CD4-positive, alpha-beta T cell (primary cell): ENCODE measurements around the gene ANKK1. TPM values are rescaled to one million over a fixed set of nuclear protein-coding genes. Genes with fewer than 3 reads are reported as not detected.

ENCODE experiments used
- ATAC-seq: fragments of 200-7000 bp; cut with Tn5 transposase; one replicate; pipeline ENCODE4 v1.10.0; 2022; ENCODE audit warnings: mild to moderate bottlenecking; ENCODE audit not compliant: poor library complexity
- CTCF ChIA-PET: fragments of 350-600 bp; sonication (Branson Sonifier 250); formaldehyde crosslinking; loops from one replicate; lab custom pipeline; 2021; ENCODE audit warnings: antibody characterized with exemption, inconsistent platforms; lab: Charles Lee
- POLR2A ChIA-PET: fragments of 350-600 bp; sonication (Branson Sonifier 250); formaldehyde crosslinking; loops from one replicate; lab custom pipeline; 2021; ENCODE audit warnings: antibody characterized with exemption, inconsistent platforms; lab: Charles Lee
- DNase-seq, 14 experiments: peaks; one replicate each; pipeline ENCODE4 v3.0.0-alpha.2; 2013 to 2020; ENCODE audit warnings: mixed read lengths in 2 of 14
- H3K27ac ChIP-seq, 2 donors: one replicate each; pipeline versions ENCODE4 v1.5.1 to v1.7.0; 2013; ENCODE audit warnings: low read length in 2 of 2, low read depth in 1 of 2, mild to moderate bottlenecking in 1 of 2
- H3K27me3 ChIP-seq, 2 experiments: 1 replicate in 1 of 2; 2 replicates in 1 of 2; pipeline versions ENCODE4 v1.6.1 to v1.7.0; 2013; ENCODE audit warnings: low read length in 2 of 2, control low read depth in 1 of 2, mild to moderate bottlenecking in 1 of 2, moderate library complexity in 1 of 2; ENCODE audit not compliant: insufficient read depth in 2 of 2, control insufficient read depth in 1 of 2
- H3K36me3 ChIP-seq: one replicate; pipeline ENCODE4 v1.6.1; 2013; ENCODE audit warnings: low read length, control low read depth; ENCODE audit not compliant: insufficient read depth
- H3K4me1 ChIP-seq: one replicate; pipeline ENCODE4 v1.6.1; 2013; ENCODE audit warnings: low read length, control low read depth; ENCODE audit not compliant: insufficient read depth
- H3K4me3 ChIP-seq: one replicate; pipeline ENCODE4 v1.5.1; 2013; ENCODE audit warnings: mild to moderate bottlenecking, low read length, moderate library complexity
- H3K9me3 ChIP-seq, 2 experiments: 1 replicate in 1 of 2; 2 replicates in 1 of 2; pipeline versions ENCODE4 v1.6.1 to v1.7.0; 2013; ENCODE audit warnings: low read length in 2 of 2, mild to moderate bottlenecking in 2 of 2, control low read depth in 1 of 2, moderate library complexity in 1 of 2; ENCODE audit not compliant: control insufficient read depth in 1 of 2, insufficient read depth in 1 of 2
- H3K27ac Mint-ChIP-seq: one replicate; pipeline ENCODE4 v1.8.0; 2020; ENCODE audit warnings: mixed read lengths
- H3K27me3 Mint-ChIP-seq: one replicate; pipeline ENCODE4 v1.8.0; 2021; ENCODE audit warnings: mixed read lengths
- H3K36me3 Mint-ChIP-seq: one replicate; pipeline ENCODE4 v1.8.0; 2021; ENCODE audit warnings: low read depth, mixed read lengths
- H3K4me1 Mint-ChIP-seq: one replicate; pipeline ENCODE4 v1.8.0; 2021; ENCODE audit warnings: low read depth, mixed read lengths
- H3K4me3 Mint-ChIP-seq: one replicate; pipeline ENCODE4 v1.8.0; 2020; ENCODE audit warnings: mild to moderate bottlenecking, mixed read lengths
- H3K9me3 Mint-ChIP-seq: one replicate; pipeline ENCODE4 v1.8.0; 2020; ENCODE audit warnings: mixed read lengths
- intact Hi-C, 2 experiments: fragments of 100-400 bp; cut with DNase I in 1 of 2; cut with micrococcal nuclease in 1 of 2; formaldehyde crosslinking; loops; one replicate each; pipeline versions ENCODE4 v1.15.1 to v1.9.0; 2023 to 2025; cut with DNase I, micrococcal nuclease
- total RNA-seq, 174 experiments: library from RNA in 2 of 174; stranded (reverse) in 2 of 174; gene quantifications; one replicate each; pipeline ENCODE4 v1.2.3 and lab custom pipeline; 2021 to 2026
- TF ChIP-seq, protein P1 (sequence below): fragments of 200-600 bp; IDR thresholded peaks from one replicate; pipeline ENCODE4 v1.8.0; 2022; ENCODE audit warnings: antibody characterized with exemption, mild to moderate bottlenecking

ANKK1 gene
- total RNA-seq, 2 experiments from 2014 or later = 1.2 to 1.6 TPM

DNA sequence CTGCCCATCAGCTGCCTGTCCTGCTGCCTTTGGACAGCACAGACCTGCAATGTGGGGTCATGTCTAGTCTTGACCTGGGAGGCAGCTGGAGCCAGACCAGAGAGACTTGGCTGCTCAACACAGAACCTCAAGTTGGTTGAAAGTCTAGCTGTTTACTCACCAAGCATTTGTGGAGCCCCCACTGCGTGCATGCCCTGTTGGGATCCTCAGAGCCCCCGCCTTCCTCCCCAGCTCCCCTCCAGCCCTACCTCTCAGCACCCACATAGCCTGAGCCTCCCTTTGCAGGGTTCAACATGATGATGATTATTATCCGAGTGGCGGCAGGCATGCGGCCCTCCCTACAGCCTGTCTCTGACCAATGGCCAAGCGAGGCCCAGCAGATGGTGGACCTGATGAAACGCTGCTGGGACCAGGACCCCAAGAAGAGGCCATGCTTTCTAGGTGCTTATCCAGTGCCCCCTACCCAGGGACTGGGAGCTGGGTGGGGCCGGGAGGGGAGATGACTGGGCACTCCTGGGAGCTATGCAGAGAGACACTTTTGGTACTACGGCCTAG lies 8.3 kb downstream of the ANKK1 start:
- no peak for ATAC-seq
- ChIA-PET CTCF (no interaction called here), POLR2A (no interaction called here)
- H3K9me3 Mint-ChIP-seq = no peaks in the 10 kb centered on the region
- no peaks in the 10 kb centered on the region for H3K27me3 Mint-ChIP-seq
- no peaks in the 10 kb centered on the region for H3K36me3 Mint-ChIP-seq
- TF ChIP-seq, protein P1, sequence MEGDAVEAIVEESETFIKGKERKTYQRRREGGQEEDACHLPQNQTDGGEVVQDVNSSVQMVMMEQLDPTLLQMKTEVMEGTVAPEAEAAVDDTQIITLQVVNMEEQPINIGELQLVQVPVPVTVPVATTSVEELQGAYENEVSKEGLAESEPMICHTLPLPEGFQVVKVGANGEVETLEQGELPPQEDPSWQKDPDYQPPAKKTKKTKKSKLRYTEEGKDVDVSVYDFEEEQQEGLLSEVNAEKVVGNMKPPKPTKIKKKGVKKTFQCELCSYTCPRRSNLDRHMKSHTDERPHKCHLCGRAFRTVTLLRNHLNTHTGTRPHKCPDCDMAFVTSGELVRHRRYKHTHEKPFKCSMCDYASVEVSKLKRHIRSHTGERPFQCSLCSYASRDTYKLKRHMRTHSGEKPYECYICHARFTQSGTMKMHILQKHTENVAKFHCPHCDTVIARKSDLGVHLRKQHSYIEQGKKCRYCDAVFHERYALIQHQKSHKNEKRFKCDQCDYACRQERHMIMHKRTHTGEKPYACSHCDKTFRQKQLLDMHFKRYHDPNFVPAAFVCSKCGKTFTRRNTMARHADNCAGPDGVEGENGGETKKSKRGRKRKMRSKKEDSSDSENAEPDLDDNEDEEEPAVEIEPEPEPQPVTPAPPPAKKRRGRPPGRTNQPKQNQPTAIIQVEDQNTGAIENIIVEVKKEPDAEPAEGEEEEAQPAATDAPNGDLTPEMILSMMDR = no peak
- Histone ChIP-seq H3K9me3 (no peaks in the 10 kb centered on the region), H3K4me1 (no peaks in the 10 kb centered on the region), H3K27ac (no peak overlapping the region), H3K4me3 (no peak overlapping the region), H3K36me3 (no peaks in the 10 kb centered on the region), H3K27me3 (peaks cover 0 to 6% of the 10 kb centered on the region in 2 experiments)
- DNase-seq = no peak
- H3K4me1 Mint-ChIP-seq = no peaks in the 10 kb centered on the region
- no peak overlapping the region for H3K27ac Mint-ChIP-seq
- no peak overlapping the region for H3K4me3 Mint-ChIP-seq
- intact Hi-C loops = no loop called here

DNA sequence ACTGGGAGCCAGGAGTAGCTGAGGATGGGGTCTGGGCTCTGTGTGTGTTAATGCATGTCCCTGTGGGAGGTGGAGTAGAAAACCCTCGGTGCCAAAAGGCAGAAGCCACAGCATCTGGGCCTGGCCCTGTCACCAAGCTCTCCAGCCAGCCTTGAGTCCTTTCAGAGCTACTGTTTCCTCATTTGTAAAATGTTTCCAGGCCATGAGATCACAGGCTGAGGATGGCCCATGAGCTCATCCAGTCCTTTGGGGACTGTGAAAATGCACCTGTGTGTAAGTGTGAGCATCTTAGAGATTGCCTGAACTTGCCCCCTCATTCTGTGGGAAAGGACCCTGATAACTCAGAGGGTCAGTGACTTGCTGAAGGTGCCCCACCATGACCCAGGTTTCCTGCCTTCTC lies 9.1 kb downstream of the ANKK1 start:
- H3K4me1 Mint-ChIP-seq = no peaks in the 10 kb centered on the region
- H3K27ac Mint-ChIP-seq = no peak overlapping the region
- H3K9me3 ChIP-seq = no peaks in the 10 kb centered on the region
- H3K27me3 ChIP-seq = no peaks in the 10 kb centered on the region
- H3K9me3 Mint-ChIP-seq = no peaks in the 10 kb centered on the region
- no peak overlapping the region for H3K27ac ChIP-seq
- intact Hi-C loops = no loop called here
- H3K36me3 ChIP-seq = no peaks in the 10 kb centered on the region
- no peak for DNase-seq
- H3K4me3 ChIP-seq = no peak overlapping the region
- ATAC-seq = no peak
- TF ChIP-seq, protein P1 = no peak
- H3K27me3 Mint-ChIP-seq = no peaks in the 10 kb centered on the region
- H3K4me1 ChIP-seq = no peaks in the 10 kb centered on the region
- no peaks in the 10 kb centered on the region for H3K36me3 Mint-ChIP-seq
- CTCF ChIA-PET = no interaction called here
- POLR2A ChIA-PET = no interaction called here
- no peak overlapping the region for H3K4me3 Mint-ChIP-seq

DNA sequence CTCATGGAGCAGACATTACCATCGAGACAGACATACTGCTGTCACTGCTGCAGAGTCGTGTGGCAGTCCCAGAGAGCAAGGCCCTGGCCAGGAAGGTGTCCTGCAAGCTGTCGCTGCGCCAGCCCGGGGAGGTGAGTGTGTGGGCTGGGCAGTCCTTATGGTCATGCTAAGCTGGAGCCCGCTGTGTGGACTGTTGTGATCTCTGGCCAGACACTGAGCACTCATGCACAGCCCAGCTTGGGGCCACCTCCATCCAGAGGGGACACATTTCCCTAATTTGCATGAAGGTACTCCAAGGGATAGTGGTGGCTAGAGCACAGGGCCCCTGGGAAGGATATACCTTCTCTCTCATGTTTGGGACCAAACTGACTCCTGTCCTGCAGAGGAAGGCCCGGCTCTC lies 9.6 kb downstream of the ANKK1 start:
- Histone ChIP-seq H3K4me1 (no peaks in the 10 kb centered on the region), H3K4me3 (no peak overlapping the region), H3K36me3 (no peaks in the 10 kb centered on the region), H3K27ac (no peak overlapping the region), H3K27me3 (no peaks in the 10 kb centered on the region), H3K9me3 (no peaks in the 10 kb centered on the region)
- Mint-ChIP-seq H3K9me3 (no peaks in the 10 kb centered on the region), H3K4me1 (no peaks in the 10 kb centered on the region), H3K36me3 (no peaks in the 10 kb centered on the region), H3K27me3 (no peaks in the 10 kb centered on the region), H3K4me3 (no peak overlapping the region), H3K27ac (no peak overlapping the region)
- ChIA-PET CTCF (no interaction called here), POLR2A (no interaction called here)
- TF ChIP-seq, protein P1 = no peak
- DNase-seq (no peak), ATAC-seq (no peak)
- intact Hi-C loops = no loop called here
